Loucy (cell line): ENCODE results near the gene OXCT1.

Source experiments
- H2AFZ ChIP-seq: fragments of 200-600 bp; sonication (generic); 2 replicates; pipeline ENCODE4 v1.6.0; 2016; ENCODE audit warnings: antibody characterized with exemption, mild to moderate bottlenecking, low read length, moderate library complexity
- H3F3A ChIP-seq: fragments of 200-600 bp; 2 replicates; pipeline ENCODE4 v1.6.0; 2016; ENCODE audit warnings: antibody characterized with exemption, low read depth, mild to moderate bottlenecking
- H3K27me3 ChIP-seq: fragments of 200-600 bp; sonication (generic); 2 replicates; pipeline ENCODE4 v1.6.1; 2014; ENCODE audit warnings: low read length, mild to moderate bottlenecking; ENCODE audit not compliant: insufficient read depth, poor library complexity, severe bottlenecking
- H3K36me3 ChIP-seq: fragments of 200-600 bp; sonication (generic); 2 replicates; pipeline ENCODE4 v1.6.1; 2016; ENCODE audit warnings: low read length; ENCODE audit not compliant: insufficient read depth
- H3K4me1 ChIP-seq: fragments of 200-600 bp; sonication (generic); 2 replicates; pipeline ENCODE4 v1.5.1; 2014; ENCODE audit warnings: low read length, mild to moderate bottlenecking; ENCODE audit not compliant: insufficient read depth, poor library complexity, severe bottlenecking
- H3K4me2 ChIP-seq: fragments of 200-600 bp; sonication (generic); 2 replicates; pipeline ENCODE4 v1.6.0; 2014; ENCODE audit warnings: antibody characterized with exemption, low read length, low read depth, mild to moderate bottlenecking; ENCODE audit not compliant: poor library complexity, severe bottlenecking
- H3K4me3 ChIP-seq: fragments of 200-600 bp; sonication (generic); 2 replicates; pipeline ENCODE4 v1.5.1; 2014; ENCODE audit warnings: low read length, mild to moderate bottlenecking, mixed read lengths; ENCODE audit not compliant: poor library complexity, severe bottlenecking
- H3K79me2 ChIP-seq: fragments of 200-600 bp; sonication (generic); 2 replicates; pipeline ENCODE4 v1.6.1; 2014; ENCODE audit warnings: low read length; ENCODE audit not compliant: insufficient read depth
- H3K9ac ChIP-seq: fragments of 200-600 bp; sonication (generic); 2 replicates; pipeline ENCODE4 v1.6.0; 2014; ENCODE audit warnings: mild to moderate bottlenecking, low read depth, low read length, moderate library complexity; ENCODE audit not compliant: poor library complexity, severe bottlenecking
- H3K9me2 ChIP-seq: fragments of 200-600 bp; sonication (generic); replicated peaks from 2 replicates; pipeline ENCODE4 v1.6.1; 2016; ENCODE audit warnings: low read depth, low read length, mixed read lengths
- H3K9me3 ChIP-seq: fragments of 200-600 bp; sonication (generic); 2 replicates; pipeline ENCODE4 v1.6.1; 2014; ENCODE audit warnings: mild to moderate bottlenecking, antibody characterized with exemption, low read length, low read depth; ENCODE audit not compliant: insufficient read depth
- H4K20me1 ChIP-seq: fragments of 200-600 bp; sonication (generic); 2 replicates; pipeline ENCODE4 v1.6.0; 2014; ENCODE audit warnings: antibody characterized with exemption, low read length, mild to moderate bottlenecking; ENCODE audit not compliant: insufficient read depth, poor library complexity, severe bottlenecking
- EZH2phosphoT487 ChIP-seq: fragments of 200-600 bp; IDR thresholded peaks from 2 replicates; pipeline ENCODE4 v1.6.1; 2018; ENCODE audit warnings: antibody characterized with exemption, mild to moderate bottlenecking, moderate library complexity, borderline replicate concordance
- TF ChIP-seq, protein P1 (sequence below): fragments of 200-600 bp; sonication (generic); conservative IDR thresholded peaks from 2 replicates; pipeline ENCODE4 v1.5.1; 2014; ENCODE audit warnings: mild to moderate bottlenecking, antibody characterized with exemption, low read length

Gene OXCT1

DNA sequence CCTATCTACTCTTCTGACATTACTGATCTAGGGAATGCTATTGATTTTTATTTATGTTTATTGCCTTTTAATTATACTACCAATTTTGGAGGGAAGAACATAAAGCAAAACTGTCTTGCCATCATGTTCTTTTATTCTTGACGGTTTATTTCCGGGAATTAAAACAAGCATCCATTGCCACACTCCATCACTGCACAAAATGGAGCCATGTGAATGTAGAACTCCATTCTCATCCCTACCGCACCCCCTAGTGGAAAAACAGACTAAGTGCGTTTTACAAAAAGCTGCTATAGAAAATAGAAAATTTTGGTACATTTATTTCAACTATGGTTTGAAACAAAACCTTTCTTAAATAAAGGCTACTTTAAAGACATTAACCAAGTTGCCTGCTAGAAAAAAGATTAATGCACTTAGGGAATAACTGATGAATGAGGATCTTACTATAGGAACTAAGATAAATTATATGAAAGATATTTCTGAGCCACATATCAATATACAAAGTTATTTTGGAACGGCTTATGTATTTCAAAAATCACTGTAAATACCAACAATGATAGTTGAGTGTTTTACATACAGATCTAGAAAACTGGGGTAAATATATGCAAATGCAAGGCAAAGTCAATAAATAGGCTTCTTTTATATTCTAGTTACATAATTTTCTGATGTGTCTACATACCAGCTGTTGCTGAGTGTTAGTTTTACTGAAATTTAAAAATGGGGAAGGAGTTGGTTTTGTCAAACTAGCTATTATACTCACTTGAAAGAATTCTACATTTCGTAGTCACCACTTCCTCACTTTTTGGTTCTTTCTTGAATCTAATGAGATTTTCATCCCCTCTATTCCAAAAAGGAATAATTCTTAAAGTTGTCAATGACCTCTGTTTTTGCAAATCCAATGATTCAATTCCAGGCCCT, 26.5 kb downstream of the OXCT1 start:
- Histone ChIP-seq H3K36me3 (peaks cover 38% of the 10 kb centered on the region; the same call in 1 of the 2 replicates), H3K9me3 (no peaks in the 10 kb centered on the region)

DNA sequence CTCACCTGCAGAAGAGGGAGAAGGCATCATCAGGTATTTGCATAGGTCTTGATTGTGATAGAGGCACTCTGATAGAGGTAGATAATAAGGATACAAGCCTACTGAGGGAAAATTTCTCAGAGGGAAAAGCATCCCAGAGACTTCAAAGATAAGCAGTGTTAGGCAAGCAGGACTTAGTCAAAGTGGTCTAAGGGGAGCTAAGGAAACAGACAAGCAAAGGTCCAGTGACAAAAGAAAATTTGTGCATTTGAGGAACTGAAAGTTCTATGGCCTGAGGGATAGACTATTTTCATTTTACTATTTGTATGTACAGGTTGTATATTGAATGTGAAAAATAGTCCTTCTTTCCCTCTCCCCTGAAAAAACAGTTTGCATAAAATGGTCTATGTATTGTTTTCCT, 27.4 kb downstream of the OXCT1 start:
- no peak overlapping the region for H3K9ac ChIP-seq
- TF ChIP-seq, protein P1, sequence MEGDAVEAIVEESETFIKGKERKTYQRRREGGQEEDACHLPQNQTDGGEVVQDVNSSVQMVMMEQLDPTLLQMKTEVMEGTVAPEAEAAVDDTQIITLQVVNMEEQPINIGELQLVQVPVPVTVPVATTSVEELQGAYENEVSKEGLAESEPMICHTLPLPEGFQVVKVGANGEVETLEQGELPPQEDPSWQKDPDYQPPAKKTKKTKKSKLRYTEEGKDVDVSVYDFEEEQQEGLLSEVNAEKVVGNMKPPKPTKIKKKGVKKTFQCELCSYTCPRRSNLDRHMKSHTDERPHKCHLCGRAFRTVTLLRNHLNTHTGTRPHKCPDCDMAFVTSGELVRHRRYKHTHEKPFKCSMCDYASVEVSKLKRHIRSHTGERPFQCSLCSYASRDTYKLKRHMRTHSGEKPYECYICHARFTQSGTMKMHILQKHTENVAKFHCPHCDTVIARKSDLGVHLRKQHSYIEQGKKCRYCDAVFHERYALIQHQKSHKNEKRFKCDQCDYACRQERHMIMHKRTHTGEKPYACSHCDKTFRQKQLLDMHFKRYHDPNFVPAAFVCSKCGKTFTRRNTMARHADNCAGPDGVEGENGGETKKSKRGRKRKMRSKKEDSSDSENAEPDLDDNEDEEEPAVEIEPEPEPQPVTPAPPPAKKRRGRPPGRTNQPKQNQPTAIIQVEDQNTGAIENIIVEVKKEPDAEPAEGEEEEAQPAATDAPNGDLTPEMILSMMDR: no peak
- TF ChIP-seq EZH2phosphoT487: no peak
- no peaks in the 10 kb centered on the region for H3F3A ChIP-seq
- no peaks in the 10 kb centered on the region for H3K9me2 ChIP-seq
- no peak overlapping the region for H3K4me3 ChIP-seq
- H3K36me3 ChIP-seq: peaks cover 46% of the 10 kb centered on the region; the same call in 1 of the 2 replicates
- no peaks in the 10 kb centered on the region for H3K4me1 ChIP-seq
- H3K4me2 ChIP-seq: no peak overlapping the region
- no peaks in the 10 kb centered on the region for H3K9me3 ChIP-seq
- no peaks in the 10 kb centered on the region for H4K20me1 ChIP-seq
- H2AFZ ChIP-seq: no peak overlapping the region
- H3K79me2 ChIP-seq: no peaks in the 10 kb centered on the region
- no peaks in the 10 kb centered on the region for H3K27me3 ChIP-seq

More for the DNA sequence above, 26.5 kb downstream of the OXCT1 start:
- Histone ChIP-seq H3K4me2 (no peak overlapping the region), H3K9ac (no peak overlapping the region), H3F3A (no peaks in the 10 kb centered on the region), H3K4me3 (no peak overlapping the region), H3K9me2 (no peaks in the 10 kb centered on the region), H3K27me3 (no peaks in the 10 kb centered on the region), H4K20me1 (no peaks in the 10 kb centered on the region), H3K79me2 (no peaks in the 10 kb centered on the region), H2AFZ (no peak overlapping the region), H3K4me1 (no peaks in the 10 kb centered on the region)
- no peak for TF ChIP-seq EZH2phosphoT487
- TF ChIP-seq, protein P1: peak; percentile 95

DNA sequence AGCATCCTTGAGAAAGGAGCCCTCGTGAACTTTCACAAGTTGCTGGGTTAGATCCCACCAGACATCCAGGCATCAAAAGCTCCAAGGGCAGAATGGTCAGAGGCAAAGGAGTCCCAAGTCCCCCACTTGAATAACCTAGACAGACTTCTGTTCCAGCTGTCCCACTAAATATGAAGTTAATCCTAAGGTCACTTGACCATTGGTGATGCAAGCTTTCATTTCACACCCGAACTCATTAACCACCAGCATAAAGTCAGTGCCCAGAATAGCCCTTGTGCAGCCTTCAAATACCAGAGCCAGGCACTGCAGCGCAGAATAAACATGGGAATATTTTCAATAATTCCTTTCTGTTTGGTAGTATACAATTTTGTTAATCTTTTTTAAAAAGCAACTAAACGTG, 28.9 kb downstream of the OXCT1 start:
- Histone ChIP-seq H3K9ac (no peak overlapping the region), H3K4me3 (no peak overlapping the region), H3K4me1 (no peaks in the 10 kb centered on the region), H2AFZ (no peak overlapping the region), H3K27me3 (no peaks in the 10 kb centered on the region), H3K9me2 (no peaks in the 10 kb centered on the region), H3K36me3 (peaks cover 48% of the 10 kb centered on the region; the same call in 1 of the 2 replicates), H4K20me1 (no peaks in the 10 kb centered on the region), H3K79me2 (no peaks in the 10 kb centered on the region; the same call in 1 of the 2 replicates), H3K4me2 (no peak overlapping the region), H3F3A (no peaks in the 10 kb centered on the region), H3K9me3 (no peaks in the 10 kb centered on the region)
- TF ChIP-seq EZH2phosphoT487: no peak
- TF ChIP-seq, protein P1: no peak
